ACHN (cell line): ENCODE data around the gene RABEP2.
A peak's percentile ranks its signal among the peaks of the same experiment; 100 is the strongest.
"Not testable (repeated sequence)": the region's sequence is repeated elsewhere in the genome, so short reads cannot be mapped to it uniquely, and the experiment has no call there.

Experiments
- DNase-seq: peaks from one replicate; pipeline ENCODE4 v3.0.0-alpha.2; 2015
- in situ Hi-C: cut with HindIII; loops from 2 replicates; pipeline ENCODE4 v1.10.0; 2017; ENCODE audit warnings: low sequenced_read_pairs, low pct_ligation_motif_present, low pct_unique_long_range_greater_than_20kb

RABEP2 gene

DNA sequence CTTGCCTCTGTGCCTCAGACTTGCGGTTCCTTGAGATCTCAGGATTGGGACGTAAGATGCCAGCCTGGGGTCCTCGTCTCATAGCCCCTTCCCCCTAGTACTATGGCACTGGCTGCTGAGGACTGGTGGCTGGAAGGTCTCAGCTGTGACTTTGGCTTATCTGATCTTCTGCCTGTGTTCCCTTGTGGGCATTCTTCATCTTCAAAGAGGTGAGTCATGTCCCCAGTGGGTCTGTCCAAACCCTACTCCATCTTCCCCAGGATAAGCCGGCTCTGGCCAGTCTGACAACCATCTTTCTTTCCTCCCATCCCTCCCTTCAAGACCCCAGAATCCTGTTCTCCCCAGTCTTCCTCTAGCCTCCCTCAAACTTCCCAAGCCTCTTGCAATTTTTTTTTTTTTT, 10.3 kb upstream of the RABEP2 start:
- in situ Hi-C loops = no loop called here
- no peak for DNase-seq

DNA sequence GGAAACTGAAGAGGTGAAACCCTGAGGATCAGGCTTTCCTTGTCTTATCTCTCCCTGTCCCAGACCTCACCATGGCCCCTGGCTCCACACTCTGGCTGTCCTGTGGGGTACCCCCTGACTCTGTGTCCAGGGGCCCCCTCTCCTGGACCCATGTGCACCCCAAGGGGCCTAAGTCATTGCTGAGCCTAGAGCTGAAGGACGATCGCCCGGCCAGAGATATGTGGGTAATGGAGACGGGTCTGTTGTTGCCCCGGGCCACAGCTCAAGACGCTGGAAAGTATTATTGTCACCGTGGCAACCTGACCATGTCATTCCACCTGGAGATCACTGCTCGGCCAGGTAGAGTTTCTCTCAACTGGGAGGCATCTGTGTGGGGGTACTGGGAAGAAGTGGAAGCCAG, 8.1 kb upstream of the RABEP2 start:
- in situ Hi-C loops = no loop called here
- no peak for DNase-seq

DNA sequence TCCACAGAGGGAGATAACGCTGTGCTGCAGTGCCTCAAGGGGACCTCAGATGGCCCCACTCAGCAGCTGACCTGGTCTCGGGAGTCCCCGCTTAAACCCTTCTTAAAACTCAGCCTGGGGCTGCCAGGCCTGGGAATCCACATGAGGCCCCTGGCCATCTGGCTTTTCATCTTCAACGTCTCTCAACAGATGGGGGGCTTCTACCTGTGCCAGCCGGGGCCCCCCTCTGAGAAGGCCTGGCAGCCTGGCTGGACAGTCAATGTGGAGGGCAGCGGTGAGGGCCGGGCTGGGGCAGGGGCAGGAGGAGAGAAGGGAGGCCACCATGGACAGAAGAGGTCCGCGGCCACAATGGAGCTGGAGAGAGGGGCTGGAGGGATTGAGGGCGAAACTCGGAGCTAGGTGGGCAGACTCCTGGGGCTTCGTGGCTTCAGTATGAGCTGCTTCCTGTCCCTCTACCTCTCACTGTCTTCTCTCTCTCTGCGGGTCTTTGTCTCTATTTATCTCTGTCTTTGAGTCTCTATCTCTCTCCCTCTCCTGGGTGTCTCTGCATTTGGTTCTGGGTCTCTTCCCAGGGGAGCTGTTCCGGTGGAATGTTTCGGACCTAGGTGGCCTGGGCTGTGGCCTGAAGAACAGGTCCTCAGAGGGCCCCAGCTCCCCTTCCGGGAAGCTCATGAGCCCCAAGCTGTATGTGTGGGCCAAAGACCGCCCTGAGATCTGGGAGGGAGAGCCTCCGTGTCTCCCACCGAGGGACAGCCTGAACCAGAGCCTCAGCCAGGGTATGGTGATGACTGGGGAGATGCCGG, 7.5 kb upstream of the RABEP2 start:
- in situ Hi-C loops = no loop called here
- no peak for DNase-seq

DNA sequence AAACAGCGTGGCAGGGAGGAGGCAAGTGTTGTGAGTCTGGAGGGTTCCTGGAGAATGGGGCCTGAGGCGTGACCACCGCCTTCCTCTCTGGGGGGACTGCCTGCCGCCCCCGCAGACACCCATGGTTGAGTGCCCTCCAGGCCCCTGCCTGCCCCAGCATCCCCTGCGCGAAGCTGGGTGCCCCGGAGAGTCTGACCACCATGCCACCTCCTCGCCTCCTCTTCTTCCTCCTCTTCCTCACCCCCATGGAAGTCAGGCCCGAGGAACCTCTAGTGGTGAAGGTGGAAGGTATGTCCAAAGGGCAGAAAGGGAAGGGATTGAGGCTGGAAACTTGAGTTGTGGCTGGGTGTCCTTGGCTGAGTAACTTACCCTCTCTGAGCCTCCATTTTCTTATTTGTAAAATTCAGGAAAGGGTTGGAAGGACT, 6.8 kb upstream of the RABEP2 start, which contains the start of gene CD19:
TSS of gene CD19 (plus strand) at position 171 of the 425 bp plus-strand sequence. CDS start at position 201, 30 bp downstream.
- in situ Hi-C loops = no loop called here
- DNase-seq = no peak

DNA sequence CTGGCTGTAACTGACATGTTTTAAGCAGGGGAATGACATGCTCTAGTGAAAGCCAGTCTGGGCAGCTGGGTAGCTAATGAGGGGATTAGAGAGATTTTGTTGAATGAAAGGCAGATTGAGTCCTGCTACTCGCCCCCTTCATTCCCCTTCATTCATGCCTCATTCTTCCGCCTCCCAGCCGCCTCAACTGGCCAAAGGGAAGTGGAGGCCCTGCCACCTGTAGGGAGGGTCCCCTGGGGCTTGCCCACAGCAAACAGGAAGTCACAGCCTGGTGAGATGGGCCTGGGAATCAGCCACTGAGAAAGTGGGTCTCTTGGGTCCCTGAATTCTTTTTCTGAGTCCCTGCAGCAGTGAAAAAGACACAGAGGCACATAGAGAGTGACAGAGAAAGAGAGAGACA, 5.6 kb upstream of the RABEP2 start:
- DNase-seq = no peak
- in situ Hi-C loops = no loop called here

DNA sequence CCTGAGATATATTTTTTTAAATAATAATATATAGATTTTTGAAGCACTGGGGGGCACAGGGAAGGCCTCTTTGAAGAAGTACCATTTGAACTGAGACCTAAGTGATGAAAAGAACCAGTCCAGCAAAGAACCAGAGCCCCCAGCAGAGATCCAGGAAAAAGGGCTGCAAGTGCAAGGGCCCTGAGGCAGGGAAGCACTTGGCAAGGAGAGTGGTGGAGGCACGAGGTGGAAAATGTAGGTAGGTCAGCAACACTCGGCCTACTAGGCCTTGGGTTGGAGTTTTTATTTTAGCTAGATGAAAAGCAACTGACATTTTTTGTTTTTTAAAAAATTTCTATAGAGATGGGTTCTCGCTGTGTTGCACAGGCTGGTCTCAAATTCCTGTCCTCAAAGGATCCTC, 5.2 kb upstream of the RABEP2 start:
- in situ Hi-C loops = no loop called here
- DNase-seq = no peak

DNA sequence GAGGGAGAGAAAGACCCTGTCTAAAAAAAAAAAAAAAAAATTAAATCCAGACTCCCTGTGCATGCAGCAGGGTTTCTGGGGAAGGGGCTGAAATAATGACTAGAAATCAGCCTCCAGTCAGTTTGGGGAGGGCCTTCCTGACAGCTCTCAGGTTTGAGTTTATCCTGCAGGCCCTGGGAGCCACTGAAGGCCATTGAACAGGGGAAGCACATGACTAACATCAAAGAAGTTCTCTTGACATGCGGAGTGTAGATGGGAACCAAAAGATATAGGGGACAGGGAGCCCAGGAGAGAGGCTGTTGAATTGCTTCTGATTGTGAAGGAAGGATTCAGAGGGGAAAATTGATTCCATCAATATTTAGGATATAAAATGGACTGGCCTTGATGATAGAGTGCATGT, 2.8 kb upstream of the RABEP2 start:
- in situ Hi-C loops = no loop called here
- no peak for DNase-seq

DNA sequence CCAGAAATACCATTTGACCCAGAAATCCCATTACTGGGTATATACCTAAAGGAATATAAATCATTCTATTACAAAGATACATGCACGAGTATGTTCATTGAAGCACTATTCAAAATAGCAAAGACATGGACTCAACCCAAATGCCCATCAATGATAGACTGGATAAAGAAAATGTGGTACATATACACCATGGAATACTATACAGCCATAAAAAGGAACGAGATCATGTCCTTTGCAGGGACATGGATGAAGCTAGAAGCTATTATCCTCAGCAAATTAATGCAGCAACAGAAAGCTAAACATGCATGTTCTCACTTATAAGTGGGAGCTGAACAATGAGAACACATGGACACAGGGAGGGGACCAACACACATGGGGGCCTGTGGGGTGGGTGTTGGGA, 1.2 kb upstream of the RABEP2 start:
- DNase-seq, in situ Hi-C loops: not testable (repeated sequence)

DNA sequence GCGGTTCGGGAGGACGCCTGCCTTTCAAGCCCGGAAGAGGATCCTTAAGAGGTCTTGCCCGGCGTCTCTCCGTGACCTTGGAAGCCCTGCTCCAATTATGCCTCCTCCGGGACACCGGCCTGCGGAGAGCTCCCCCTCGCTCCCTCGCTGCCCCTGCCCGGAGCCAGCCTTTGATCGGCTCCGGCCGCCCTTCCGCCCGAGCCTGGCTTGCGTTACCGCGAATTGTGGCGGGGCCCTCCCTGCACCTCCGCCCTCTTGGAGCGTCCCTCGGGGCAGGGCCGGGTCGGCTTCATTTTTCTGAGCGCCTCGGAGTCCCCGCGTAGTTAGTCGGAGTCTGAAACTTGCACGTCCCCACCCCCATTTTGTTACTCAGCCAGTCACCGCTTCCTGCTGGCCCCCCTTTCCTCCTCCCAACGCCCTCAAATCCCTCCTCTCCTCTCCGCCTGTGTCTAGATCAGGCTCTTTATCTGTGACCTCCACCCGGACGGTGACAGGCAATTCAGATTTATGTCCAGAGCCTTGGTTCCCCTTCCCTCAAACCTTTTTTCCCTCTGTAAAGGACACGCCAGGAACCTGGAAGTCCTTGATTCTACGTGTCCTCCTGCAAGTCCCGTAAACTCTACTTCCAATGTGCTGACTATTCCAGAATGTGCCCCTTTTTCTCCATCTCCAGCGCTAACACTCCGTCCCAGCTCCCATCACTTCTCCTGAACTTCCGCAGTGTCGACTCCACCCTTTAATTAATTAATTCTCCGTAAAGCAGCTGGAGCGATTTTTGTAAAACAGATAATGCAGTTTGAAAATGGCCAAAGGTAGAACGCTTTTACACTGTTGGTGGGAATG, 569 bp upstream of the RABEP2 start:
- DNase-seq = peak; percentile 80
- in situ Hi-C loops = no loop called here

DNA sequence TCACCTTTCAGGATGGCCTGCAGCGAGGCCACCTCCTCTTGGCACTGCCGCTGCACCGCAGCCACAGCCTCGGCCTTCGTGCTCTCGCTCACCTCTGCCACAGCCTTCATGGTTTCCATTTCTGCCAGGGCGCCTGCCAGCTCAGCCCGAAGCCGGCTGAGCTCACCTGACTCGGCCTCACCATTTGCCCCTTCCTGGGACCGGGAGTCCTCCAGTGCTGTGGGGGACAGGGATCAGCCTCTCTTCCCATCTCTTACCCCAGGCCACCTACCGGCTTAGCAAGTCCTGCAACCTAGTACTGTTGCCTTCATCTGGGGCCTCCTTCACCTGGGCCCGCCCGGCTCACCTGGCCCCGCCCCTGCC, 658 bp downstream of the RABEP2 start:
- no peak for DNase-seq
- in situ Hi-C loops = no loop called here

DNA sequence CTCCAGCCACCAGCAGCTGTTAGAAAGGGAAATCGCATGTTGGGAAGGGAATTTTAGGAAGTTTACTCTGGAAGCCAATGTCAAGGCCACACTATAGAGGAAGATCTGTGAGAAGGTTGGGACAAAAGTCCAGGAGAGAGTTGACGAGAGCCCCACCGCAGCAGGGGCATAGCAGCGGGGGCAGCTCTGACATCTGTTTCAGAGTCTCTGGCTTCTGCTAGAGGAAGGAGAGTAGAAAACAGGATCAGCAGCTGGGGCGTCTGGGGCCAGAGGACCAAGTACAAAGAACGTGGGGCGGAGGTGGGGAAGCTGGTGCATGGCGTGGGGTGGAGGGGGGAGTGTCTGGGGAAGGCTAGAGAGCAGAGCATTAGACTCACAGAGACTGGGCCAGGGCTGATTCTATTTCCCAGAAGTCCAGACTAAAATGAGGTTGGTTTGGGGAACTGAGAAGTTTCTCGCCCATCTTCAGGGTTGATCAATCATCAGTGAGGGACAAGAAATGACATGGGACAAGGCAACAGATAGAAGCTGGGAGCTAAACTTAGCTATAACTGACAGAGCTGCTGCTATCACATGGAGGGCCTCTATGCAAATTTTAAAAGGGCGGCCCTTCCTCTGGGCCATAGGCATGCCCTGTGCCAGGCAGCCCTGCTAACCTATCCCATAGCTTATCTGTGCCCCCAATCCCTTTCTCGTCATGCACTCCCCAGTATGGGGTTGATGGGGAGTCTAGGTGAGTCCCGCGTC, 1.2 kb downstream of the RABEP2 start:
- in situ Hi-C loops = no loop called here

DNA sequence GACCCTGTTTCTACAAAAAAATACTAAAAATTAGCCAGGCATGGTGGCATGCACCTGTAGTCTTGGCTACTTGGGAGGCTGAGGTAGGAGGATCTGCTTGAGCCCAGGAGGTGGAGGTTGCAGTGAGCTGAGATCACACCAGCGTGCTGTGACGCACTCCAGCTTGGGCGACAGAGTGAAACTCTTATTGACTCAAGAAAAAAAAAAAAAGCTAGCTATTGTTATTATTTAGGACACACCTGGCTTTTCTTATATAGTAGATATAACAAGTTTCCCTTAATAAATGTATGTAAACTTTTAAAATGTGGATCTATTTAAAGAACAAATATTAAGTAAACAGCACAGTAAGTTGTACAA, 1.8 kb downstream of the RABEP2 start:
- DNase-seq = no peak
- in situ Hi-C loops = no loop called here

More for the DNA sequence above, 1.2 kb downstream of the RABEP2 start:
- DNase-seq = no peak

DNA sequence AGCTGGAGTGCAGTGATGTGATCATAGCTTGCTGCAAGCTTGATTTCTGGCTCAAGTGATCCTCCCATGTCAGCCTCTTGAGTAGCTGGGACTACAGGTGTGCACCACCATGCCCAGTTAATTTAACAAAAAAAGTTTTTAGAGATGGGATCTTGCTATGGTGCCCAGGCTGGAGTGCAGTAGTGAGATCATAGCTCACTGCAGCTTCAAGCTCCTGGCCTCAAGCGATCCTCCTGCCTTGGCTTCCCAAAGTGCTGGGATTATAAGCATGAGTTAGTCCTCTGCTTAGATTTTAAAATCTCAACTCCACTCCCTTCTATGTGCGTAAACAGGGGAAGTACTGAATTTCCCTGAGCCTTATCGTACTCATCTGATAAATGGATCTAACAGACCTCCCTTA, 6.3 kb downstream of the RABEP2 start:
- no peak for DNase-seq
- in situ Hi-C loops = no loop called here

DNA sequence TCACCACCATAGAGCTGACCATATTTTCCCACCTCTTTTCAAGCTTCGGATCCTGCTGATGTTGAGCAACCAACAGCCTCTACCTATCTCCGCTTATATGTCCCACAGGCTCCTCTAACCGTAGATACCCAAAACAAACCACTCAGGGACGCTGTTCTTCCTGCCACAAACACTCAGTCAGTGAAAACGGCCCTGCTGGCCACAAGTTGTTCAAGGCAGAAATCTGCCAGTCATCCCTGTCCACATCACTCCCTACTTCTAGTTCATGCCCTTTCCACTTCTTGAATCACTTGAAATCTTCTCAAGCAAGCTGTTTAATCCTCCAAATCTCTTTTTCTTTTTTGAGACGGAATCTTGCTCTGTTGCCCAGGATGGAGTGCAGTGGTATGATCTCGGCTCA, 7.9 kb downstream of the RABEP2 start:
- in situ Hi-C loops = no loop called here
- no peak for DNase-seq

DNA sequence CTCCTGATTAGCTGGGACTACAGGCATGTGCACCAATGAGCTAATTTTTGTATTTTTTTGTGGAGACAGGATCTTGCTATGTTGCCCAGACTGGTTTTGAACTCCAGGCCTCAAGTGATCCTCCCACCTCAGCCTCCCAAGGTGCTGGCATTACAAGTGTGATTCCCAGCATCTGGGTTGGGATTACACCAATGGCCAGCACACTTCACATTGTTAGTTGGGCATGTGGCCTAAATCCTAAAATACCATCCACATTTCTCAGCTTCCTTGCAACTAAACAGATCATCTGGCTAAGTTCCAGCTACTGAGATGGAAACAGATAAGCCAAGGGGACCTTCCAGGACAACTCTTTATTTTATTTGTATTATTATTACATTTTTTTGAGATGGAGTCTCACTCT, 9.9 kb downstream of the RABEP2 start:
- in situ Hi-C loops = no loop called here
- no peak for DNase-seq

DNA sequence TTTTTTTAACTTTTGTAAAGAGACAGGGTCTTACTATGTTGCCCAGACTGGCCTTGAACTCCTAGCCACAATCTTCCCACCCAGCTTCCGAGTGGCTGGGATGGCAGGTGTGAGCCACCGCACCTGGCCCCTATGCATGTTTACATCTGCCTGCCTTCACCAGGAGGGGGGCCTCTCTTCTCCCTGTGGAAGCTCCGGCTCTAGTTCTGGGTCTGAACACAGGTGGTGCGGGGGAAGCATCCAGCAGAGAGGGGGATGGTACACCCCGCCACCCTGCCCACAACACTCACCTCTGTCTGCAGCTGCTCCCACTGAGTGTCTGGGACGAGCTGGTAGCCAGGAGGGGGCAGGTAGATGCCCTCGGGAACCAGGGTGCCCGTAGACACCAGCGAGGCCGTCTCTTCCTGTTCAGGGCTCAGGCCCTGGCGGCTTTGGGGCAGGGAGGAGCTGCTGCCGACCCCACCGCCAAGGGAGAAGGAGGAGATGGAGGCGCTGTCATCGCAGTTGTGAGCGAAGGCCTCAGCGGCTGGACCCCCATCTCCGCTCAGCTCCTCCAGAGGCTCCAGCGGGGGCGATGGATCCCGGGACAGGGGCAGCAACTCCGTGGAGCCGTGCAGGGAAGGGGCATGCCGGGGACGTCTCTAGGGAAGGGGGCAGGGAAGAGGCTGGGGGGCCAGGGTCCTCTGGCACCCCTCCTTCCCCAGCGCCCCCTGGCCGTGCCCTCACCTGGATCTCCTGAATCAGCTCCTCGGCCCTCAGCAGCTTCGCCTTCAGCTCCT, 10.9 kb downstream of the RABEP2 start:
- DNase-seq = no peak
- in situ Hi-C loops = no loop called here

DNA sequence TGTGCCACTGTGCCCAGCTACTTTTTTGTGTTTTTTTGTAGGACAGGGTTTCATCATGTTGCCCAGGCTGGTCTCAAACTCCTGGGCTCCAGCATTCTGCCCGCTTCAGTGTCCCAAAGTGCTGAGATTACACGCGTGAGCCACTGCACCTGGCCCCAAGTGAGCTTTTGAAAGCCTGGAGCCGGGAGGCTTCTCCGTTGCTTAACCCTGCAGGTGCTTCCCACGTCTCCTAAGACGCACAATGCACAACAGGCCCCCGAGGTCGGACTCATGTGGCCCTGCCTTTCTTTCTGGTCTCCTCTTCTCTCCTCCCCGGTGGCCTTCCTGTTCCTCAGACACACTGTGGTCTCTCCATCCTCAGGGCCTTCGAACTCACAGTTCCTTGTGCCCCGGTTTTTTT, 12.5 kb downstream of the RABEP2 start:
- DNase-seq = no peak
- in situ Hi-C loops = no loop called here
